GM12864 (cell line): ENCODE measurements around the gene KYNU.

ENCODE experiments used
- DNase-seq: peaks from one replicate; pipeline ENCODE4 v3.0.0-alpha.2; 2011; ENCODE audit warnings: low read depth
- H3K4me3 ChIP-seq: 2 replicates; pipeline ENCODE4 v1.5.1; 2011; ENCODE audit warnings: mild to moderate bottlenecking, low read depth, low read length, control low read depth
- TF ChIP-seq, protein P1 (sequence below): IDR thresholded peaks from 2 replicates; pipeline ENCODE4 v1.5.1; 2011; ENCODE audit warnings: low read depth, mild to moderate bottlenecking, moderate library complexity, low read length, control low read depth, inconsistent platforms; ENCODE audit errors: missing control alignments

Gene KYNU

DNA sequence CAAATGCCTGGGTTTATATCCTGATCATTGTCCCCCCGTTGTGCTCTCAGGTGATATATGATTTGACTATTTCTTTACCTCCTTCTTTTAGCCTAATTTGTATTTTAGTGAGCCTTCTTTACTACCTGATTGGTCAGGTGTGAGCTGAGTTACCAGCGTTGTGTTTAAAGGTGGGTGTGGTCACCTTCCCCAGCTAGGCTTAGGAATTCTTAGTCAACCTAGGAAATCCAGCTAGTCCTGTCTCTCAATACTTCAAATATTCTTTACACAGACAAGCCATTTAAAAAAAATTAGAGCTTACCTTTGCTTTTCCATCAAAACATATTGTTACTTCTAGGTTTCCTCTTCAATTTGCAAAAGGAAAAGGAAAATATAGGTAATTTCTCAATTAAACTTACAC is 30.2 kb downstream of the KYNU start:
- DNase-seq, result no peak
- TF ChIP-seq, protein P1, sequence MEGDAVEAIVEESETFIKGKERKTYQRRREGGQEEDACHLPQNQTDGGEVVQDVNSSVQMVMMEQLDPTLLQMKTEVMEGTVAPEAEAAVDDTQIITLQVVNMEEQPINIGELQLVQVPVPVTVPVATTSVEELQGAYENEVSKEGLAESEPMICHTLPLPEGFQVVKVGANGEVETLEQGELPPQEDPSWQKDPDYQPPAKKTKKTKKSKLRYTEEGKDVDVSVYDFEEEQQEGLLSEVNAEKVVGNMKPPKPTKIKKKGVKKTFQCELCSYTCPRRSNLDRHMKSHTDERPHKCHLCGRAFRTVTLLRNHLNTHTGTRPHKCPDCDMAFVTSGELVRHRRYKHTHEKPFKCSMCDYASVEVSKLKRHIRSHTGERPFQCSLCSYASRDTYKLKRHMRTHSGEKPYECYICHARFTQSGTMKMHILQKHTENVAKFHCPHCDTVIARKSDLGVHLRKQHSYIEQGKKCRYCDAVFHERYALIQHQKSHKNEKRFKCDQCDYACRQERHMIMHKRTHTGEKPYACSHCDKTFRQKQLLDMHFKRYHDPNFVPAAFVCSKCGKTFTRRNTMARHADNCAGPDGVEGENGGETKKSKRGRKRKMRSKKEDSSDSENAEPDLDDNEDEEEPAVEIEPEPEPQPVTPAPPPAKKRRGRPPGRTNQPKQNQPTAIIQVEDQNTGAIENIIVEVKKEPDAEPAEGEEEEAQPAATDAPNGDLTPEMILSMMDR, result no peak
- no peak overlapping the region for H3K4me3 ChIP-seq

DNA sequence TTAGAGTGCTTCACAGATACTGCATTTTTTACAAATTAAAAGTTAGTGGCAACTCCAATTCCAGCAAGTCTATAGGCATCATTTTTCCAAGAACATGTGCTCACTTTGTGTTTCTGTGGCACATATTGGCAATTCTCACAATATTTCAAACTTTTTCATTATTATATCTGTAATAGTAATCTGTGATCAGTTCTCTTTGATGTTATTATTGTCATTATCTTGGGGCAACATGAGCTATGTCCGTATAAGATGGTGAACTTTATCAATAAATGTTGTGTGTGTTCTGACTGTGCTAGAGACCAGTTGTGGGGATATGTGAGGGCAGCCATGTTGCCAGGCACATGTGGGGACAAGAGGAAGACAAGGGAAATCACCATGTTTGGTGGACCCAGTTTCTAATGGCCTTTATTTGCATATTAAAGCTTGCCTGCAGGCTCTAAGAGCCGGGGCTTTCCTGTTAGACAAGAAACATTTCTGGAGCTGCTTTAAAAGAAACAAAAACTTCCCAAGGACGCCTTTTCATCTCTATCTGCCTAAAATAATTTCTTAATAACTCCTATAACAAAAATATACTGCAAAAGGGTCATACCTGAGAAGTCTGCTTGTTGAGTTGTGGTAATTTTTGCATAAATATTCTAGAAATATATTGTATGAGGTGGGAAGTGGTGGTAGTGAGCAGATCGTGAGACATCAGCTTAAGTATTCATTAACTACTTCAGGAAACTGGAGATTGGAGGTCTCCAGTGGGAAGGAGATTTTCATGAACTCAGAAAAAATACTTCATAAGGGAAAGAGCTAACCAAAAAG is 37.2 kb downstream of the KYNU start:
- TF ChIP-seq, protein P1, result no peak
- peak overlapping the region; percentile 21; the same call in 1 of the 2 replicates for H3K4me3 ChIP-seq
- DNase-seq, result peak; percentile 65

DNA sequence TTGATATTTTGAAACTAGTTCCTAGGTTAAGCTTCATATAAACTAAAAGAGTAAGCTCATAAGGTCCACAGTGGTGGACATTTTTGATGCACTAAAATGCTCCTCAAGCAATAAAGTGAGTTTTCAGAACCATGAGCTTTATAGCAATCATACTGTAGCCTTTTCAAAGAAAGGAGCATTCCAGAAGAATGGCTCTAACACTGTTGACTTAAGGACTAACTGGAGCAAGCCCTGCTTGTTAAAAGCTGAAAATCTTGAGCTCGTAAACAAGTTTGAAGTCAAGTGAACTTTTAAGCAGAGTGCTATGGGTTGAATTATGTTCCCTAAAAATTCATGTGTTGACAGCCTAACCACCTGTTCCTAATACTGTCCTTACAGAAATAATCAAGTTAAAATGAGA is 38.0 kb downstream of the KYNU start:
- no peak for DNase-seq
- H3K4me3 ChIP-seq, result peak overlapping the region; percentile 21; the same call in 1 of the 2 replicates
- TF ChIP-seq, protein P1, result no peak

DNA sequence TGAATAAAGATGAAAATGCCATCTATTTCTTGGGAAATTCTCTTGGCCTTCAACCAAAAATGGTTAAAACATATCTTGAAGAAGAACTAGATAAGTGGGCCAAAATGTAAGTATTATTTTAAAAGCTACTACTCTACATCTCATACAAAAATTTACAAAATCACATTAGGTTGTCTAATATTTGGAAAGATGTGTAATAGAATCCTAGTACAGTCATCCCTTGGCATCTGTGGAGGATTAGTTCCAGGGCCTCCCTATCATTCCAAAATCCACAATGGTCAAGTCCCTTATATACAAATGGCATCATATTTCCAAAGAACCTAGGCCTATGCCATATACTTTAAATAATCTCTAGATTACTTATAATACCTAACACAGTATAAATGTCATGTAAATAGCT is 41.2 kb downstream of the KYNU start:
- DNase-seq, result no peak
- TF ChIP-seq, protein P1, result no peak

DNA sequence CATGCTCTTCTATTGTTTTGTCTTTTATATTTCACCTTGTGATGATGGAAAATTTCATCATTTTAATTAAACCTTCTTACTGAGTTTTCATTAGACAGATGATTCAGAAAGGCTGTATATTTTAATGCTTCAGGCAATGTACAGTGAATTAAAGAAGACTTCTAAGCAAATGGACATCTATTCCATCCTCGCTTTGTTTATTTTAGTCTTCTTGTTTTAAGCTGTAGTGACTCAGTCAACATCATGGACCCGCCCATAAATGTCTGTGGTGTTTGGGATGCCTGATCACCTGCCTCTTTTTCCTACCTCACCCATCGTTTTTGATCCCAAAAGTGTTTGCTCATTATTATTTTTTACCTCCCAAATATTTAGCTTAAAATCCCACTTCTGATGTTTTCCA is 43.1 kb downstream of the KYNU start:
- DNase-seq, result no peak
- no peak overlapping the region for H3K4me3 ChIP-seq
- TF ChIP-seq, protein P1, result no peak

More for the DNA sequence above, 41.2 kb downstream of the KYNU start:
- H3K4me3 ChIP-seq, result no peak overlapping the region

DNA sequence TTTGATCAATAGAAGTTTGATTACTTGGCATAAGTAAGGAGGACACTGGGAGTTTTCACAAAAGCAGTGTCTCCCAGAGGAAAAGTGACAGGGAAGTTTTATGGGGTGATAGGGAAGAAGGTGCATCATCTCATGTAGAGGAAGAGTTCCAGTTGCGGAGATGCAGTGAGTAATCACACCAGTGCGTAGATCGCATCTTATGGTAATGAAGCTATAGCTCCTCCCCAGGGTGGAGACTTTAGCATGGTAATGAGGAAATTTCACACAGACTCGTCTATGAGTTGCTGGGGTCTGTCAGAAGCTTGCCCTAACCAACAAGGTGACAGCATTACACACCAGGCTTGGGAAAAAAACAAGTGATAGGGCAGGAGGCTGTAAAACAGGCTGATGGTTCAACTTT is 49.0 kb downstream of the KYNU start:
- H3K4me3 ChIP-seq, result no peak overlapping the region
- no peak for DNase-seq
- TF ChIP-seq, protein P1, result no peak
